HG02870 (cell line): ENCODE results near the gene HEATR5A.

Experiments
- ATAC-seq: cut with Tn5 transposase; IDR thresholded peaks from one replicate; pipeline ENCODE4 v1.9.1; 2021; ENCODE audit warnings: mild to moderate bottlenecking, moderate library complexity; ENCODE audit not compliant: unreplicated experiment

HEATR5A gene

GRCh38 chr14:31428011-31428410 is 7.7 kb upstream of the HEATR5A start:
- ATAC-seq: no peak

- no peak for ATAC-seq
Measured at GRCh38 chr14:31426663-31427062, 6.3 kb upstream of the HEATR5A start.

- no peak for ATAC-seq
Measured at GRCh38 chr14:31425905-31426304, 5.6 kb upstream of the HEATR5A start.

- no peak for ATAC-seq
Measured at GRCh38 chr14:31421200-31421599, 850 bp upstream of the HEATR5A start.

- peak; percentile 15 for ATAC-seq
Measured at GRCh38 chr14:31419967-31420318, 407 bp downstream of the HEATR5A start.

- ATAC-seq: no peak
Measured at GRCh38 chr14:31419179-31419966, 977 bp downstream of the HEATR5A start.

- ATAC-seq: no peak
Measured at GRCh38 chr14:31418440-31418839, 1.9 kb downstream of the HEATR5A start.

GRCh38 chr14:31414190-31414833 is 6.0 kb downstream of the HEATR5A start:
- no peak for ATAC-seq

- ATAC-seq: no peak
Measured at GRCh38 chr14:31411218-31411727, 9.1 kb downstream of the HEATR5A start.

- ATAC-seq: no peak
Measured at GRCh38 chr14:31410048-31410650, 10.2 kb downstream of the HEATR5A start.

GRCh38 chr14:31408421-31408820 is 11.9 kb downstream of the HEATR5A start:
- ATAC-seq: no peak

- ATAC-seq: no peak
Measured at GRCh38 chr14:31405599-31406232, 14.6 kb downstream of the HEATR5A start.

GRCh38 chr14:31405106-31405505 is 15.2 kb downstream of the HEATR5A start:
- no peak for ATAC-seq

GRCh38 chr14:31403707-31404106 is 16.6 kb downstream of the HEATR5A start:
- ATAC-seq: no peak

GRCh38 chr14:31402764-31403439 is 17.4 kb downstream of the HEATR5A start:
- no peak for ATAC-seq

GRCh38 chr14:31401369-31401932 is 18.9 kb downstream of the HEATR5A start:
- ATAC-seq: no peak

- peak; percentile 67 for ATAC-seq
Measured at GRCh38 chr14:31400031-31400638, 20.2 kb downstream of the HEATR5A start.

GRCh38 chr14:31395572-31396205 is 24.7 kb downstream of the HEATR5A start:
- no peak for ATAC-seq

GRCh38 chr14:31395119-31395518 is 25.2 kb downstream of the HEATR5A start:
- ATAC-seq: no peak
